ENCODE measurements around the gene H2AZ1.
A peak's percentile ranks its signal among the peaks of the same experiment; 100 is the strongest.
"Not testable (repeated sequence)": the region's sequence is repeated elsewhere in the genome, so short reads cannot be mapped to it uniquely, and the experiment has no call there.

Gene H2AZ1

DNA sequence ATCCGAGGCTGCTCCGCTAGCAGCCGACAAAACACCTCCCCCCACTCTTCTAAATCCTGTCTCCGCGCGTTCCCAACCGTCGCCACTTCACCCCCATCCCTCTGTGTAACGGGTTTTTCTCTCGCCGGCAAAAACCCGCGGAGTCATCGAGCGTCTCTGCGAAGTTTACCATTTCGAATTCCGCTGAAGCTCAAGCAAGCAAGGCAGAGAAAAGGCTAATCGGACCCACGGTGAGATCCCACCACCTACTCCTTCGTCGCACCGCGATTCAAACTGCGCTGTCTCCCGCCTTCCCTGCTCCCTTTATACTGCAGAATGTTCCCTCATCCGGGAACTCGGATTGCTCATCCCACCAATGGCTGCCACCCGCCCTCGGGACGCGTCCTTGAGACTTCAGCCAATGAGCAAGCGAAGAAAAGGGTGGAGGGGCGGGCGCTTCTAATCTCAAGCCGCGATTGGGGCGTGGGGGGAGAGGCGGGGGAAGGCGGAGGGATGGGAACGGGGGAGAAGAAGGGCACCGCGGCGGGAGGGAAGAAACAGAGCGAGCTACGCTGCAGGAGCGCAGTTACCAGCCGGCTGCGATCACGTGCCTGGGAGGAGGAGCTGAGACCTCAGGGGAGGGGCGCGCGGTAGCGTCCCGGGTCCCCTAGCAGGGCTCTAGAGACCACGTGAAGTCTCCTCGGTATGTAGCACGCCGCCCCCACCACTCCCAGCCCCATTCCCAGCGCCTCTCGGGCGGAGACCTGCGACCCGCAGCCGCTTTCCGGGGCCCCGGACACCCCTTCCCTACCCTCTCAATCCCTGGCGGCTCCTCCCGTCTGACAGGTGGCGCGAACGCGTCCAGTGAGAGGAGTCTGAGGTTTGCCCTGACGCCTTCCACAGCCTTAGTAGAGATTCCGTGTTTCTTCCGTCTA lies at the start of gene H2AZ1:
TSS of gene H2AZ1 (minus strand) at position 277 of the 914 bp plus-strand sequence. CDS start at position 172, 105 bp downstream.
- peak; percentile 98 for DNase-seq

DNA sequence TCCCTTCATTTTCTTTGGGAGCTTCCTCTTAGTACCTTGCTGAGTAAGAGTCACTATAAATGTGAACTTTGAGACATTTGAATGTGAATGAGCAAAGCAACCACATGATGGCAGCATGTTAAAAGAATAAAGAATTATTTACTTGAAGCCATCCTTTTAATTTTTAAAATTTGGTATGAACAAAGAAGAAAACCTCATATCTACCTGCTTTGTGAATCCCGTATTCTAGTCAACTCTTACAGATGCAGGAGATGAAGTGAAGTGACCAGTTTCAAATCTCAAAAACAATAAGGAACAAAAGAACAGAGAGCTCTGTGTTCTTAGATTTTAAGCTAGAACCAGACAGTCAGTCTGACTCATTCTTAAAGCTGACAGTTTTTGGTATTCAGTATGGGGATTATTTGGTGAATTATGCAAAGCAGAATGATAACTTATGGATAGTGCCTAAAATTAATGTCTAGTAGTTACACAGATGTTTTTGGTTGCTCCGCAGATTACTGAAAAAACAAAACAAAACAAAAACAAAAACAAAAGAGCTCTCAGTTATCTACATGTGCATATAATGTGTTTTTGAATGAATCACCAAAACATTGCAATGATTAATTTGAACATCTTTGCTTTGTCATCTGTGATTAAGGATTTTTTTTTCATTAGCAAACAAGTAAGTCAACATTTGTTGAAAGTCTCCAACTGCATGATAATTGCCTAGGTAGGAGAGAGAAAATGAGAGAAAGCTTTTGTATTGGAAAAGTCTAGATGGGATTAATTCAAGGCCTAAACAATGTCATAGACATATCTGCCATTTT lies 48.2 kb upstream of the H2AZ1 start:
- DNase-seq: peak in 1 of 2 donors; percentile 16

GRCh38 chr4:99991741-99992140 lies 41.7 kb upstream of the H2AZ1 start:
- DNase-seq: no peak

DNA sequence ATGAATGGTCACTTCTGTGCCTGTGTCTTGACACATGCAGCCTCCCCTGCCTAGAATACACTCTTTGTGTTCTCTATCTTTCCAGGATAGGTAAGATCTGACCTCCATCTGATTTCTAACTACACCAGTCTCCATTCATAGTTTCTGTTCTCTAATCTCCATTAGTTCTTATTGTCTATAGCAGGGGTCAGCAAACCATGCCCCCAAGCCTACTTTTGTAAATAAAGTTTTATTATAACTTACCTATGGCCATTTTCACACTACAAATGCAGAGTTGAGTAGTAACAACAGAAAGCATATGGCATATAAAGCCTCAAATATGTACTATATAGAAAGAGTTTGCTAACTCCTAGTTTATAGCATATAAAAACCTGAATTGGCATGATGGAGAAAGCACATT lies 37.6 kb upstream of the H2AZ1 start:
- DNase-seq: no peak

GRCh38 chr4:99986792-99987191 lies 36.7 kb upstream of the H2AZ1 start:
- no peak for DNase-seq

- DNase-seq: no peak
Measured at GRCh38 chr4:99983289-99983943, 33.3 kb upstream of the H2AZ1 start.

- DNase-seq: no peak
Measured at GRCh38 chr4:99979872-99980271, 29.8 kb upstream of the H2AZ1 start.

DNA sequence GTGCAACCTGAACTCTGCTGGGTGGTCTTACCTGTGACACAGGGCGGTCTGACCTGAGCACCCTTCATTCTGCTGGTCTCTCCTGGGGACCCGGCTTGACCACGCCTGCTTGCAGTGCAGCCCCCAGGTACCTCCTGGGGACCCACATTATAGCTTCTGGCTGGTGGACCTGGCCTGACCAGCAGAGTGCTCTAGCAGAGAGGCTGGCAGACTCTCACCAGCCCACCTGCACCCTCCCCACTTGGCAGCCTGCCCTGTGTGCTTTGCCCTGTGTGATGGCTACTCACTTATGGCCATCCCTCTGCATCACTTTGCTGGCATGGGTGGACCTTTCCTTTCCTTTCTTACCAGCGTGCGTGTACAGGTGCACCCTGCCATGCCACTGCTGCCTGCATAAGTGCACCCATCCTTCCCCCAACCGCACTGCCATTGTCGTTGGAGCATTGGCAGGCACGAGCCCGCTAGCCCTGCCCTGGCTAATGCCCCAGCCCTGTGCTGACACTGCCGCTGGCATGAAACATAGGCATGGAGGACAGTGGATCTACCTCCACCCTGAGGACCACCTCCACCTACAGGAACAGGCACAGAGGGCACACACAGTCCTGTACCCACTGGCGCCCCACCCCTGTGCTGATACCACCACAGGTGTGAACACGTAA lies 21.5 kb upstream of the H2AZ1 start:
- DNase-seq: no peak

DNA sequence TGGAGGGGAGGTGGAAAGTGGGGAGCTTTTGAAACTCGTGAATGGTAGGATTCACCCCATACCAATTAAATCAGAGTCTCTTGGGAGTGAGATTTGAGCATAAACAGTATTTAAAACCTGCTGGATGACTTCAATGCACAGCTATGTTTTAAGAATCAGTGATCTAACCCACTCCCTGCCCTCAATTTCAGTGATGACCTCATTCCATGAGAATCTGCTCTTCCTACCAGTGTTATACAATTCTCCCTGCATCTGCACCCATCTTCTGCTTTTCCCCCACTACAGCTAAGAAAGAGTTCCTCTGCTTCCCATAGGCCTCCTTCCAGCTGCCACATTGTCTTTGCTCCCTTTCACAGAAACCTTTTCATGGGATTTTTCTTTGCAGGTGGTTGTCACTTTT lies 18.3 kb upstream of the H2AZ1 start:
- no peak for DNase-seq

- no peak for DNase-seq
Measured at GRCh38 chr4:99966692-99967091, 16.6 kb upstream of the H2AZ1 start.

- peak in 1 of 2 donors; percentile 42 for DNase-seq
Measured at GRCh38 chr4:99965674-99966350, 15.7 kb upstream of the H2AZ1 start.

GRCh38 chr4:99965173-99965572 lies 15.1 kb upstream of the H2AZ1 start:
- DNase-seq: no peak

GRCh38 chr4:99961711-99962110 lies 11.6 kb upstream of the H2AZ1 start:
- no peak for DNase-seq

DNA sequence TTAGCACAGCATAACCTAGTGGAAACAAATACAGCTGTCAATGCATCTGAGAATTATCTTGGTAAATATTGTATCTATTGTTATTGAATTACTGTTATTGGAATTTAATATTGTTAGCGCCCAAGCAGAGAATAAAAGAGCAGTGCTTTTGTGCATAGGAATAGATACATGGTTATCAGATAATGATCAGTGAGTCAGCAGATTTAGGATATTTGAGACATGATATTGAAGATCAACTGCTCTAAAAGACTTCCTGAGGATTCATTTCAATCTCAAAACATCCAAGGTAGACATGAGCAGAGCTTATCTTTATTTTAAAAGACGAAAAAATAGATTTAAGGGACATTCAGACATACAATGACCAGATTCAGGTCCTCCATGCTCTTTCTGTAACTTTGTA lies 10.6 kb upstream of the H2AZ1 start:
- no peak for DNase-seq

GRCh38 chr4:99958207-99958606 lies 8.1 kb upstream of the H2AZ1 start:
- DNase-seq: not testable (repeated sequence)

DNA sequence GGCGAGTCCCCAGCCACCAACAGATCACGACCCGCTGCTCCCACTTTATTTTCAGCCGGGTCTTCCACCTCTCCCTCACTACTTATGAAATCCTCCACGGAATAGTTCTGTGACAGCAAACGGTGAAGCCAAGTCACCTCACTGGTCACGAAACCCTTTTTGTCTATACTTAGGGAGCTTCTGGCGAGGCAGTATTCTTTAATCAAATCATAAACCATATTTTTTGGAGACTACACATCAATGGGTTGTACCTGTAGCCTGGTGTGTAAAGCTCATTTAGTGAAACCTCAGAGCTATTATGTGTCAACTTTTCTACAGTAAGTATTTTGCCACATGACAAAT lies 809 bp upstream of the H2AZ1 start:
- DNase-seq: no peak

- peak; percentile 90 to 93 for DNase-seq
Measured at GRCh38 chr4:99949034-99949998, 759 bp downstream of the H2AZ1 start.

DNA sequence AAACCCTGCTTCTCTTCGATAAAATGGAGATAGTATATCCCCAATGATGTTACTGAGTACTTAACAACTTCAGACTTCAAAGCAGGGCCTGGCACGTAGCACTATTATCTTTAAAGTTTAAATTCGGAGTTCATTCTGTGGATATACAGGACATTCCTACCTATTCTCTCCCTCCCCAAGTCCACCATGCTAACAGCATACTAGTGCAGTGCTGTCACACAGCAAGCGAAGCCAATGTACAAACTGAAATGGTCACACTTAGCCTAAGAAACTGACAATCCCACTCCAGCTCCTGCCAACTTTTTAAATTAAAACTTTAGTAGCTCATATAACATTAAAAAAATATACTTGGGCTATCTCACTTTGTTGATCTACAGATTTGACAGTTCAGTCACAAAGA lies 2.5 kb downstream of the H2AZ1 start:
- DNase-seq: peak in 1 of 2 donors; percentile 8

- no peak for DNase-seq
Measured at GRCh38 chr4:99947190-99947578, 2.9 kb downstream of the H2AZ1 start.

- DNase-seq: peak; percentile 78 to 83
Measured at GRCh38 chr4:99946356-99947189, 3.5 kb downstream of the H2AZ1 start, which contains the start of gene DNAJB14. TSS of gene DNAJB14 (minus strand) at chr4:99946618. CDS start at chr4:99946571, 47 bp downstream.
